Stimulated activated CD4-positive, alpha-beta T cell treated with anti-CD3 and anti-CD28 coated beads, Interleukin-15, amount 100 ng/mL, for 24 hours (primary cell): ENCODE data around the gene PRPF38B.

ENCODE experiments used
- DNase-seq: peaks from one replicate; pipeline ENCODE4 v3.0.0-alpha.2; 2020

PRPF38B gene

GRCh38 chr1:108718927-108719655, 27.0 kb downstream of the PRPF38B start:
- no peak for DNase-seq

GRCh38 chr1:108719656-108720435, 27.7 kb downstream of the PRPF38B start:
- no peak for DNase-seq

- DNase-seq = no peak
Observed at GRCh38 chr1:108722292-108722691, 30.2 kb downstream of the PRPF38B start.

GRCh38 chr1:108725906-108726305, 33.8 kb downstream of the PRPF38B start:
- DNase-seq = no peak

GRCh38 chr1:108728327-108728923, 36.3 kb downstream of the PRPF38B start:
- DNase-seq = no peak

- DNase-seq = no peak
Observed at GRCh38 chr1:108729481-108729880, 37.4 kb downstream of the PRPF38B start.

- no peak for DNase-seq
Observed at GRCh38 chr1:108732398-108732797, 40.3 kb downstream of the PRPF38B start.

GRCh38 chr1:108734171-108734865, 42.2 kb downstream of the PRPF38B start:
- no peak for DNase-seq

GRCh38 chr1:108742253-108742652, 50.1 kb downstream of the PRPF38B start:
- DNase-seq = no peak

- DNase-seq = no peak
Observed at GRCh38 chr1:108745980-108746381, 53.9 kb downstream of the PRPF38B start.

- DNase-seq = peak; percentile 100
Observed at GRCh38 chr1:108746382-108747170, 54.5 kb downstream of the PRPF38B start, which contains the start of gene STXBP3. TSS of gene STXBP3 (plus strand) at chr1:108746674. CDS start at chr1:108746738, 64 bp downstream.

- peak; percentile 65 for DNase-seq
Observed at GRCh38 chr1:108747171-108747850, 55.2 kb downstream of the PRPF38B start.

- DNase-seq = no peak
Observed at GRCh38 chr1:108747898-108748297, 55.8 kb downstream of the PRPF38B start.

GRCh38 chr1:108749081-108749480, 57.0 kb downstream of the PRPF38B start:
- no peak for DNase-seq

- DNase-seq = no peak
Observed at GRCh38 chr1:108750476-108751181, 58.5 kb downstream of the PRPF38B start.
